NCI-H524 (cell line): ENCODE data around the gene SGK2.

ENCODE experiments used
- DNase-seq, 2 experiments: peaks; one replicate each; lab custom pipeline; 2025; lab: John Stamatoyannopoulos, UW

The SGK2 gene

GRCh38 chr20:43536041-43536816, 22.6 kb upstream of the SGK2 start:
- no peak for DNase-seq

- DNase-seq: no peak
Observed at GRCh38 chr20:43536817-43537440, 21.9 kb upstream of the SGK2 start.

GRCh38 chr20:43537921-43538877, 20.6 kb upstream of the SGK2 start:
- peak; percentile 60 to 73 for DNase-seq

GRCh38 chr20:43538878-43539700, 19.7 kb upstream of the SGK2 start:
- no peak for DNase-seq

GRCh38 chr20:43539975-43540672, 18.7 kb upstream of the SGK2 start:
- no peak for DNase-seq

GRCh38 chr20:43540673-43541060, 18.2 kb upstream of the SGK2 start:
- DNase-seq: no peak

GRCh38 chr20:43541214-43541613, 17.6 kb upstream of the SGK2 start:
- no peak for DNase-seq

- DNase-seq: no peak
Observed at GRCh38 chr20:43542161-43542560, 16.7 kb upstream of the SGK2 start.

- no peak for DNase-seq
Observed at GRCh38 chr20:43542674-43543073, 16.2 kb upstream of the SGK2 start.

GRCh38 chr20:43543138-43543537, 15.7 kb upstream of the SGK2 start:
- DNase-seq: no peak

GRCh38 chr20:43544501-43544900, 14.3 kb upstream of the SGK2 start:
- DNase-seq: no peak

GRCh38 chr20:43545837-43546578, 12.8 kb upstream of the SGK2 start:
- no peak for DNase-seq

GRCh38 chr20:43548273-43548880, 10.4 kb upstream of the SGK2 start:
- DNase-seq: no peak

GRCh38 chr20:43549416-43550065, 9.3 kb upstream of the SGK2 start:
- DNase-seq: no peak

- DNase-seq: no peak
Observed at GRCh38 chr20:43550456-43550855, 8.4 kb upstream of the SGK2 start.

- DNase-seq: no peak
Observed at GRCh38 chr20:43554369-43554768, 4.5 kb upstream of the SGK2 start.

- no peak for DNase-seq
Observed at GRCh38 chr20:43559147-43559987, 540 bp downstream of the SGK2 start.

GRCh38 chr20:43560974-43561373, 2.1 kb downstream of the SGK2 start:
- no peak for DNase-seq
